GM18868 (cell line): ENCODE data around the gene VCL.
"Not testable (repeated sequence)": the region's sequence is repeated elsewhere in the genome, so short reads cannot be mapped to it uniquely, and the experiment has no call there.

Experiments
- ATAC-seq: cut with Tn5 transposase; IDR thresholded peaks from one replicate; pipeline ENCODE4 v1.9.1; 2021; ENCODE audit warnings: mild to moderate bottlenecking, moderate library complexity; ENCODE audit not compliant: unreplicated experiment

The VCL gene

GRCh38 chr10:73971636-73972354, 26.1 kb upstream of the VCL start:
- no peak for ATAC-seq

GRCh38 chr10:73973427-73973826, 24.5 kb upstream of the VCL start:
- ATAC-seq: no peak

DNA sequence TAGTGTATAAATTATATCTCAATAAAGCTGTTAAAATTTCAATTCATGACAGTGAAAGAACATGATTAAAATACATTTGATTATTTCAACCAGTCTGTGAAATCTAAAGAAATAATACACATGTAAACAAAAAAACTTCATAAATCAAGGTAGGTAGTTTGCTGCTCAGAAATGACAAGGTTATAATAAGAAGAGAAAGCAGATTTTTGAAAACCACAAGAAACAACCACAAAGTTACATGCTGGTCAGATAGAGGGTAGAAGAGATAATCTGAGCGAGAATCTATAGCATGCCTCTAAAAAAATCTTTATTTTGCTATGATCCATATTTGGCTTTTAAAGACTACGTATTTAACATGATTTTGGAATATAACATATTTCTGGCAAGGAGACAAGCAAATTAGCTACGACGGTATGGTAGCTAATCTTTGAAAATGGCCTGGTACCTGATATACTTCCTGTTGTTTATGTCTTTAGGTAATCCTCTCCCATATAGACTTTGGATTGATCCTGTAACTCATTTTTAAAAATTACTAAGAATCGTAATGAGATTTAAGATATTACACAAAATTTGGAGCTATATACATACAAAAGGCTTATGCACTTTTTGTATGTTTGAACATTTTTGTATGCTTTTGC, 23.5 kb upstream of the VCL start:
- no peak for ATAC-seq

DNA sequence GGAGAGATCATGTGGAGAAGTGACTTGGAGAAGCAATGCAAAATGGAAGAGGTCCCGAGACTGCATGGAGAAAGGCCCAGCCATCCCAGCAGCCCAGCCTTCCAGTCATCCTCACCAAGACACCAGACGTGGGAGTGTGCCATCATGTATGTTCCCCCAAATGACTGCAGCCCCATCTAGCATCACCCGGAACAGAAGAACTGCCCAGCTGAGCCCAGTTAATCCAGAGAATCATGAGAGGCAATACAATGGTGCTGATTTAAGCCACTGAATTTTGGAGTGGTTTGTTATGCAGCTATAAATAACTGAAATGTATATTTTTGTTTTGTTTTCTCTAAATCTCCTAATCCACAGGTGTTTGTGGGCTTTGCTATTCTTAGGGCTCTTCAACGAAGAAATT, 22.5 kb upstream of the VCL start:
- ATAC-seq: no peak

DNA sequence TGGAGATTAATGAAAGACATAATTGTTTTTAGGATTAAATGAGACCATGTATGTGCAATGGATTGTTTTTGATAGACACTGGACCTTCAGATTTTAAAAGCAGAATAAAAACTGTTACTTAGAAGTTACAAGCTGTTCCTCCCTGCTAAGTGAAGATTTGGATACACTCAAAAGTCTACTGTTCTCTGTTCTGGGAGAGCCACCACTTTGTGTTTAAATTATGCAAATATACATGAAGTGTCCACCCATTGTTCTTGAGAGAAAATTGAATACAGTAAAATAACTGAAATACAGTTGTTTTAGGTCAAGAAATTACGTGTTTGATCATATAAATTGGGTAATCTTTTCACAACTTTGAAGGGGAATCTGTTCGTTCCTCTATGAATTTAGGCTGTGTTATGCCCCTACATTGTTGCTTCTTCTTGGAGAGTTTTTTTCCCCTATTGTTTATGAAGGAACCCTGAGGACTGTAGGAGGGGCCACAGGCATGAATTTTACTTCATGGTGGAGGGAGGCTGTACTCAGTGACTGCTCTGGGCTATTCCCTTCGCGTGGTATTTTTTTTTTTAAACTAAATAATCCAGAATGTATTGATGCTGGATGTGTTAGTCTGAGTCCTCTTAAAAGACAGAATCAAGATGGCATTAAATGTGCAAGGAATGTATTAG, 18.6 kb upstream of the VCL start:
- ATAC-seq: no peak

DNA sequence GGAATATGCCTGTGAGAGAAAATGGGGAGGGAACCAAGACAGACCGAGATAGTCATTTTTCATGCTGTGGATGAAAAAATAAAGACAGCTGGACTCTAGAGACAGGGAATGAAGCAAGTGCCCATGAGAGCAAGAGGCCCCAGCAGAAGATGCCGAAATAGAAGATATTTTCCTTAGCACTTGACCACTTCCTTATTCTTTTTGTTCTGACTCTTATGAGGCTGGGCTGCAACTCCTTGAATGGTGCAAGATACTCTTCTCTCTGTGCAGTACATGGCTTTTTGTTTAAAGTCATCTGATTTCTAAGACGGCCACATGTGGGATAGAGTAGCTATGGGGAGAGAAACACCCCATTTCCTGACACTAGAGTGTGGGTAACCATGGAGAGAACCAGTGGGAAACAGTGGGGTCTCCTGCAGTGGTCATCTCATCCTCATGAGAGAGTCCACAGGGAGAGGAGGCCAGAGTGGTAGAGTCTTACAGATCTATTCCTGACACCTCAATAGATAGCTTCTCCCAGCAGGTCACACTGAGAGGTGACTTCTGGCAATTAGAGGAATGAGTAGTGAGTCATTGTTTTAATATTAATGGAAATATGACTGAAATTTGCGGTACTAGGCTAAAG, 18.0 kb upstream of the VCL start:
- ATAC-seq: no peak

- no peak for ATAC-seq
Observed at GRCh38 chr10:73981812-73982211, 16.1 kb upstream of the VCL start.

- no peak for ATAC-seq
Observed at GRCh38 chr10:73983096-73984047, 14.5 kb upstream of the VCL start.

GRCh38 chr10:73989594-73990150, 8.2 kb upstream of the VCL start:
- no peak for ATAC-seq

DNA sequence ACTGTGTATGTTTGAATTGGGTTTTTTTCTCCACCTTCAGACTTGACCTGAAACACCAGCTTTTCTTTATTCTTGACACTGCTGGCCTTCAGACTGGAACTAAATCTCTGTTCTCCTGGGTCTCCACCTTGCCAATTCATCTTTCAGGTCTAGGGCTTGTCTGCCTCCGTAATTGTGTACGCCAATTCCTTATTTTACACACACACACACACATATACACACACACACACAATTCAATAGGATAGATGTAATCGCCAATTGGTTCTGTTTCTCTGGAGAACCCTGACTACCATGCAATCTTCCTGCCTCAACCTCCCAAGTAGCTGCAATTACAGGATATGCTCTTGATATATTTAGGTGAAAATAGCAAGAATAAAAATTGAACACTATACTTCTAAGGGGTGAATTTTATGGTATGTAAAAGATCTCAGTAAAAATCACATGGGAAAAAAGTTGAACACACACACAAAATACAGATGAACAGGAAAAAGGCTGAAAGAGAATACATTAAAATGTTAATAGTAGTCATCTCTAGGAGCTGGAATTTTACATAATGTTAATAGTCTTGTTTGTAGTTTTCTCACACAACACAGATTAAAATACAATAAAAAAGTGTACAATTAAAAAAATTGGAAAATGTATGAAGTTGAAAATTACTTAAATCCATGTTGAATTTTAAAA, 6.6 kb upstream of the VCL start:
- ATAC-seq: no peak

GRCh38 chr10:73991884-73992245, 6.1 kb upstream of the VCL start:
- ATAC-seq: no peak

- ATAC-seq: no peak
Observed at GRCh38 chr10:73992899-73993788, 4.8 kb upstream of the VCL start.

- no peak for ATAC-seq
Observed at GRCh38 chr10:73995035-73995358, 2.9 kb upstream of the VCL start.

GRCh38 chr10:73997461-73997786, 492 bp upstream of the VCL start:
- peak; percentile 65 for ATAC-seq

DNA sequence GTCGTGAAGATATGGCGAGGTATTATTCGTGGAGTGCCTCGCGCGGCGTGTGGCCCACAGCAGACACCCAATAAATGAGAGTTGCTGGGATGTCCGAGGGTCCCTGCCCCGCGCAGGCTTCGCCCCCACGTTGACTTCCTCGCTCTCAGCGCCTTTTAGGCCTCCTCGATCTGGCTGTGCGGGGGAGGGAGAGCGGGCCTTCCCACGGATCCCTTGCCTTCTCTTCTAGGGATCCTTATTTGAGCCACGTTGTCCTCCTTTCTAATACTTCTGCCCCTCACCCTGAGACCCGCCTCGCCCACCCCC, 660 bp downstream of the VCL start:
- no peak for ATAC-seq

- no peak for ATAC-seq
Observed at GRCh38 chr10:73998929-73999691, 1.2 kb downstream of the VCL start.

DNA sequence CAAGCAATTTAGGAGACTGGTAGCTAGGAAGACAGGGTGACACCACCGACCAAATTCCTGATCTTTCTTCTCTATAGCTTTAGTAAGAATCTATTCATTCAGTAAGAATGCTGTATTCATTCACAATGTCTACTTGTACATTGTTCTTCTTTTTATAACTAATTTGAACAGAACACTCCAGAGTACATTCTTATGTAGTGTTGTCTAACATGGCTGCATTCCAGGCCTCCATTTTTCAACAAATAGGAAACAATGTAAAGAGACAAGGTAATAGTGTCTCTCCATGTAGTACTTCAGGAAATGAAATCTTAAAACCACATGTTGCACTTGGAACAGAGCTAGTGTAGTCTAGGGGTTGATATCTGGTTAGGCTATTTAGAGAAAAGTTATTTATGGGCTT, 1.8 kb downstream of the VCL start:
- ATAC-seq: no peak

DNA sequence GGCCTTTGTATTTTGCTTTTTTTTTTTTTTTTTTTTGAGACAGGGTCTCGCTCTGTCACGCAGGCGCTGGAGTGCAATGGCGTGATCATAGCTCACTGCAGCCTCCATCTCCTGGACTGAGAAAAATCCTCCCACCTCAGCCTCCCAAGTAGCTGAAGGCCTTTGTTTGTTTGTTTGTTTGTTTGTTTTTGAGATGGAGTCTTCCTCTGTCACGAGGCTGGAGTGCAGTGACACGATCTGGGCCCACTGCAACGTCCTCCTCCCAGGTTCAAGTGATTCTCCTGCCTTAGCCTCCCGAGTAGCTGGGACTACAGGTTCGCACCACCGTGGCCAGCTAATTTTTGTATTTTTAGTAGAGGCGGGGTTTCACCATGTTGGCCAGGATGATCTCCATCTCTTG, 2.3 kb downstream of the VCL start:
- ATAC-seq: not testable (repeated sequence)
